HG03575 (cell line): ENCODE data around the gene SMAD5.

Source experiments
- ATAC-seq: cut with Tn5 transposase; IDR thresholded peaks from one replicate; pipeline ENCODE4 v1.9.1; 2021; ENCODE audit not compliant: unreplicated experiment, insufficient number of reproducible peaks, low FRiP score; ENCODE audit errors: extremely low read depth

The SMAD5 gene

GRCh38 chr5:136207631-136208030 is 75.0 kb downstream of the SMAD5 start:
- ATAC-seq = no peak

- ATAC-seq = no peak
Measured at GRCh38 chr5:136208916-136209315, 76.3 kb downstream of the SMAD5 start.

GRCh38 chr5:136209346-136209910 is 76.8 kb downstream of the SMAD5 start:
- ATAC-seq = no peak

- no peak for ATAC-seq
Measured at GRCh38 chr5:136210259-136210658, 77.6 kb downstream of the SMAD5 start.

- no peak for ATAC-seq
Measured at GRCh38 chr5:136211282-136212040, 78.8 kb downstream of the SMAD5 start.

- no peak for ATAC-seq
Measured at GRCh38 chr5:136212252-136212721, 79.6 kb downstream of the SMAD5 start.

- no peak for ATAC-seq
Measured at GRCh38 chr5:136213919-136214493, 81.4 kb downstream of the SMAD5 start.

GRCh38 chr5:136215812-136216211 is 83.2 kb downstream of the SMAD5 start:
- ATAC-seq = no peak

GRCh38 chr5:136216230-136216629 is 83.6 kb downstream of the SMAD5 start:
- no peak for ATAC-seq

GRCh38 chr5:136221340-136221739 is 88.7 kb downstream of the SMAD5 start:
- ATAC-seq = no peak

GRCh38 chr5:136222580-136223235 is 90.1 kb downstream of the SMAD5 start:
- ATAC-seq = no peak

GRCh38 chr5:136225796-136226195 is 93.2 kb downstream of the SMAD5 start:
- no peak for ATAC-seq

GRCh38 chr5:136226401-136226800 is 93.8 kb downstream of the SMAD5 start:
- ATAC-seq = no peak

- ATAC-seq = no peak
Measured at GRCh38 chr5:136228136-136228757, 95.6 kb downstream of the SMAD5 start.

- no peak for ATAC-seq
Measured at GRCh38 chr5:136230176-136230575, 97.5 kb downstream of the SMAD5 start.

GRCh38 chr5:136232316-136232715 is 99.7 kb downstream of the SMAD5 start:
- no peak for ATAC-seq
